Right lobe of liver (tissue), 6 donors: ENCODE data around the gene DRD1. TPM values are rescaled to one million over a fixed set of nuclear protein-coding genes. Genes with fewer than 3 reads are reported as not detected.
"Not testable (repeated sequence)": the region's sequence is repeated elsewhere in the genome, so short reads cannot be mapped to it uniquely, and the experiment has no call there.

Source experiments
- ATAC-seq, 4 donors: fragments of 200-7000 bp; cut with Tn5 transposase; one replicate each; pipeline ENCODE4 v1.9.1; 2020; ENCODE audit warnings: mild to moderate bottlenecking in 4 of 4, moderate library complexity in 4 of 4
- DNase-seq, 3 donors: peaks; one replicate each; pipeline ENCODE4 v3.0.0-alpha.2; 2020
- H3K27ac ChIP-seq, 3 donors: fragments of 200-600 bp; one replicate each; pipeline ENCODE4 v1.8.0; 2022
- H3K27me3 ChIP-seq, 2 donors: fragments of 200-600 bp; one replicate each; pipeline ENCODE4 v1.8.0; 2022
- H3K36me3 ChIP-seq, 4 donors: fragments of 200-600 bp; sonication (generic) in 1 of 4; one replicate each; pipeline versions ENCODE4 v1.5.1 to v1.8.0; 2017 to 2022; ENCODE audit warnings: control low read depth in 1 of 4
- H3K4me1 ChIP-seq, 4 donors: fragments of 200-600 bp; sonication (generic) in 1 of 4; one replicate each; pipeline versions ENCODE4 v1.5.1 to v1.8.0; 2017 to 2022; ENCODE audit warnings: control low read depth in 1 of 4
- H3K4me3 ChIP-seq, 3 donors: fragments of 200-600 bp; one replicate each; pipeline ENCODE4 v1.8.0; 2022
- H3K9me3 ChIP-seq, 4 donors: fragments of 200-600 bp; sonication (generic) in 1 of 4; one replicate each; pipeline versions ENCODE4 v1.5.1 to v1.8.0; 2017 to 2022; ENCODE audit warnings: control low read depth in 1 of 4
- CTCF ChIP-seq, 4 donors: fragments of 200-600 bp in 3 of 4; fragments of 450-650 bp in 1 of 4; IDR thresholded peaks; one replicate each; pipeline versions ENCODE4 v1.5.1 to v1.8.0; 2016 to 2022; ENCODE audit warnings: antibody characterized with exemption in 4 of 4, mild to moderate bottlenecking in 2 of 4
- POLR2A ChIP-seq: fragments of 450-650 bp; IDR thresholded peaks from one replicate; pipeline ENCODE4 v1.6.1; 2017; ENCODE audit warnings: antibody characterized with exemption, mild to moderate bottlenecking
- WGBS: methylation state at CpG from one replicate; pipeline ENCODE4 v1.1.6; 2018; ENCODE audit warnings: low coverage, low lambda C conversion rate; ENCODE audit not compliant: insufficient coverage; ENCODE audit errors: missing lambda C conversion rate; 5-methylcytosine and 5-hydroxymethylcytosine counted together
- intact Hi-C, 2 donors: fragments of 100-400 bp; cut with DNase I; formaldehyde crosslinking; loops; one replicate each; pipeline versions ENCODE4 v1.11.2 to v1.14.1; 2022
- total RNA-seq, 6 experiments: library from RNA; depleted of rRNA in 2 of 6; stranded (reverse); fragments of >200 nt in 2 of 6; fragmentation: NEBNext Ultra II Directional in 3 of 6; extraction: Animal tissue kit (Norgen Biotek cat#: 25700) in 3 of 6; gene quantifications; one replicate each; pipeline versions ENCODE4 v1.1.0 to v1.2.4, GENCODE V29; 2016 to 2023
- donor health status: DM: no; HTN: yes; CAD: no.
- donor health status: DM: no; HTN: no; CAD: no.
- donor health status: DM: no; HTN: no; CAD: no.
- donor health status: DM: no; HTN: yes; CAD: no.
- donor health status: DM: no; HTN: yes; CAD: no.

Gene DRD1
- total RNA-seq, 6 experiments from 2014 or later: 0.06 to 0.18 (median 0.15) TPM; not detected in 3

GRCh38 chr5:175438234-175438857 is 5.6 kb downstream of the DRD1 start:
- no peak for TF ChIP-seq POLR2A
- no peak for TF ChIP-seq CTCF (IDR thresholded peaks at IDR 0.05)
- no peaks in the 10 kb centered on the region for H3K27me3 ChIP-seq
- intact Hi-C loops: no loop called here
- 77% methylated on average over 3 of the region's 3 CpGs for WGBS
- no peak overlapping the region for H3K27ac ChIP-seq
- no peak overlapping the region for H3K4me3 ChIP-seq
- H3K9me3 ChIP-seq: no peaks in the 10 kb centered on the region
- no peak for DNase-seq
- no peaks in the 10 kb centered on the region for H3K36me3 ChIP-seq
- ATAC-seq: no peak
- H3K4me1 ChIP-seq: no peaks in the 10 kb centered on the region

GRCh38 chr5:175436359-175436758 is 7.6 kb downstream of the DRD1 start:
- ATAC-seq (no peak), DNase-seq (no peak)
- no peaks in the 10 kb centered on the region for H3K9me3 ChIP-seq
- H3K27ac ChIP-seq: no peak overlapping the region
- TF ChIP-seq CTCF (IDR thresholded peaks at IDR 0.05): no peak
- no peak for TF ChIP-seq POLR2A
- no peaks in the 10 kb centered on the region for H3K4me1 ChIP-seq
- no peak overlapping the region for H3K4me3 ChIP-seq
- H3K27me3 ChIP-seq: no peaks in the 10 kb centered on the region
- H3K36me3 ChIP-seq: no peaks in the 10 kb centered on the region
- WGBS: 57% methylated on average over 8 of the region's 8 CpGs
- intact Hi-C loops: no loop called here

GRCh38 chr5:175434800-175435199 is 9.2 kb downstream of the DRD1 start:
- TF ChIP-seq POLR2A (no peak), CTCF (IDR thresholded peaks at IDR 0.05) (no peak)
- DNase-seq: no peak
- 63% methylated on average over 6 of the region's 6 CpGs for WGBS
- Histone ChIP-seq H3K36me3 (no peaks in the 10 kb centered on the region), H3K27ac (no peak overlapping the region), H3K27me3 (no peaks in the 10 kb centered on the region), H3K4me3 (no peak overlapping the region), H3K4me1 (no peaks in the 10 kb centered on the region), H3K9me3 (no peaks in the 10 kb centered on the region)
- no peak for ATAC-seq
- intact Hi-C loops: no loop called here

- no peak for TF ChIP-seq POLR2A
- TF ChIP-seq CTCF (IDR thresholded peaks at IDR 0.05): no peak
- no peak overlapping the region for H3K4me3 ChIP-seq
- H3K27me3 ChIP-seq: no peaks in the 10 kb centered on the region
- ATAC-seq (no peak), DNase-seq (no peak)
- no peaks in the 10 kb centered on the region for H3K9me3 ChIP-seq
- intact Hi-C loops: no loop called here
- H3K36me3 ChIP-seq: no peaks in the 10 kb centered on the region
- WGBS: 46% methylated on average over 2 of the region's 2 CpGs
- no peak overlapping the region for H3K27ac ChIP-seq
- H3K4me1 ChIP-seq: no peaks in the 10 kb centered on the region
Measured at GRCh38 chr5:175427762-175428161, 16.2 kb downstream of the DRD1 start.

- H3K4me1 ChIP-seq, H3K36me3 ChIP-seq, H3K27me3 ChIP-seq, intact Hi-C loops, H3K27ac ChIP-seq, H3K4me3 ChIP-seq, DNase-seq, ATAC-seq, H3K9me3 ChIP-seq: not testable (repeated sequence)
Measured at GRCh38 chr5:175424594-175424993, 19.4 kb downstream of the DRD1 start.
